GM12878 (cell line): ENCODE results near the gene ADGRD2. TPM values are rescaled to one million over a fixed set of nuclear protein-coding genes. Genes with fewer than 3 reads are reported as not detected.
"Not testable (repeated sequence)": the region's sequence is repeated elsewhere in the genome, so short reads cannot be mapped to it uniquely, and the experiment has no call there.

Source experiments
- ATAC-seq: fragments of 200-7000 bp; cut with Tn5 transposase; 3 replicates; pipeline ENCODE4 v1.9.1; 2020; ENCODE audit warnings: mild to moderate bottlenecking, moderate library complexity
- BruUV-seq: library from RNA; stranded (reverse); fragments of 400-500 nt; replicated peaks from 2 replicates; lab custom pipeline; 2021; lab: Mats Ljungman, UMichigan
- CTCF ChIA-PET: fragments of 300-600 bp; sonication (Branson Sonifier 250); formaldehyde crosslinking; extraction: SDS; loops from one replicate; lab custom pipeline; 2021; ENCODE audit warnings: inconsistent platforms; lab: Yijun Ruan, JAX
- POLR2A ChIA-PET: fragments of 350-600 bp; formaldehyde crosslinking; extraction: SDS; loops from one replicate; lab custom pipeline; 2021; ENCODE audit warnings: inconsistent platforms; lab: Charles Lee
- RAD21 ChIA-PET: fragments of 300-600 bp; sonication (Branson Sonifier 250); formaldehyde crosslinking; loops from one replicate; lab custom pipeline; 2023; ENCODE audit warnings: antibody characterized with exemption; ENCODE audit not compliant: unreplicated experiment; lab: Charles Lee
- SMC1A ChIA-PET: fragments of 300-600 bp; sonication (Branson Sonifier 250); formaldehyde crosslinking; loops from one replicate; lab custom pipeline; 2023; ENCODE audit not compliant: unreplicated experiment, uncharacterized antibody; lab: Charles Lee
- DNase-seq: peaks from one replicate; pipeline ENCODE4 v3.0.0-alpha.2; 2011; ENCODE audit warnings: low read depth, low spot score
- FAIRE-seq: peaks from 3 replicates; lab custom pipeline; 2011; peaks lifted over from hg19 to GRCh38; lab: Jason Lieb, UNC
- H2AFZ ChIP-seq: 2 replicates; pipeline ENCODE4 v1.6.0; 2011; ENCODE audit warnings: low read depth, low read length, control low read depth; ENCODE audit not compliant: control insufficient read depth
- H3K27ac ChIP-seq: 2 replicates; pipeline ENCODE4 v1.5.1; 2011; ENCODE audit warnings: control low read depth; ENCODE audit not compliant: control insufficient read depth, insufficient read depth
- H3K27me3 ChIP-seq, 2 experiments: replicated peaks in 1 of 2; 2 replicates each; pipeline versions ENCODE4 v1.6.0 to v1.6.1; 2011; ENCODE audit warnings: low read length in 1 of 2; ENCODE audit not compliant: control insufficient read depth in 2 of 2, insufficient read depth in 2 of 2
- H3K36me3 ChIP-seq, 2 experiments: 2 replicates each; pipeline ENCODE4 v1.5.1; 2011; ENCODE audit warnings: low read length in 1 of 2; ENCODE audit not compliant: control insufficient read depth in 2 of 2, insufficient read depth in 2 of 2
- H3K4me1 ChIP-seq: 2 replicates; pipeline ENCODE4 v1.6.1; 2011; ENCODE audit warnings: mild to moderate bottlenecking, low read length, moderate library complexity, mixed read lengths; ENCODE audit not compliant: control insufficient read depth, insufficient read depth
- H3K4me2 ChIP-seq: 2 replicates; pipeline ENCODE4 v1.6.0; 2011; ENCODE audit warnings: control low read depth; ENCODE audit not compliant: control insufficient read depth, insufficient read depth
- H3K4me3 ChIP-seq: fragments of 200-600 bp; sonication (generic); 2 replicates; pipeline ENCODE4 v1.5.1; 2016
- H3K79me2 ChIP-seq: 2 replicates; pipeline ENCODE4 v1.6.0; 2011; ENCODE audit warnings: low read length; ENCODE audit not compliant: control insufficient read depth, insufficient read depth
- H3K9ac ChIP-seq: 2 replicates; pipeline ENCODE4 v1.8.0; 2011; ENCODE audit warnings: low read length, control low read depth, mixed read lengths; ENCODE audit not compliant: control insufficient read depth, insufficient read depth
- H3K9me3 ChIP-seq: replicated peaks from 3 replicates; pipeline ENCODE4 v1.5.1; 2011; ENCODE audit warnings: mild to moderate bottlenecking, low read length; ENCODE audit not compliant: control insufficient read depth, insufficient read depth
- H4K20me1 ChIP-seq: 2 replicates; pipeline ENCODE4 v1.6.0; 2011; ENCODE audit not compliant: control insufficient read depth, insufficient read depth
- CBX3 ChIP-seq: fragments of 200-600 bp; sonication (generic); IDR thresholded peaks from 2 replicates; pipeline ENCODE4 v1.6.1; 2016; ENCODE audit warnings: low read depth, borderline replicate concordance
- GATAD2B ChIP-seq: fragments of 450-650 bp; conservative IDR thresholded peaks from 2 replicates; pipeline ENCODE4 v1.6.1; 2017; ENCODE audit warnings: low read depth, mild to moderate bottlenecking, moderate library complexity
- JUNB ChIP-seq: IDR thresholded peaks from 2 replicates; pipeline ENCODE4 v1.6.1; 2016; ENCODE audit warnings: antibody characterized with exemption, mild to moderate bottlenecking
- MAX ChIP-seq: IDR thresholded peaks from 2 replicates; pipeline ENCODE4 v1.6.1; 2012; ENCODE audit warnings: low read depth, low read length, improper control_type of control experiment
- MTA2 ChIP-seq: fragments of 450-650 bp; IDR thresholded peaks from 2 replicates; pipeline ENCODE4 v1.6.1; 2016; ENCODE audit warnings: low read depth, mild to moderate bottlenecking, moderate library complexity
- MTA3 ChIP-seq: IDR thresholded peaks from 2 replicates; pipeline ENCODE4 v1.6.1; 2012; ENCODE audit warnings: low read length, inconsistent platforms, borderline replicate concordance
- NRF1 ChIP-seq: conservative IDR thresholded peaks from 2 replicates; pipeline ENCODE4 v1.6.1; 2011; ENCODE audit warnings: mild to moderate bottlenecking, low read depth, low read length, improper control_type of control experiment
- SMARCA5 ChIP-seq: fragments of 450-650 bp; IDR thresholded peaks from 2 replicates; pipeline ENCODE4 v1.6.1; 2017; ENCODE audit warnings: mild to moderate bottlenecking
- STAT1 ChIP-seq: fragments of 450-650 bp; conservative IDR thresholded peaks from 2 replicates; pipeline ENCODE4 v1.6.1; 2014; ENCODE audit warnings: antibody characterized with exemption, mild to moderate bottlenecking
- ZNF274 ChIP-seq: IDR thresholded peaks from one replicate; pipeline ENCODE4 v1.8.0; 2011; ENCODE audit not compliant: insufficient read length, insufficient read depth
- whole genome bisulfite sequencing: methylation state at CpG from one replicate; pipeline ENCODE4 v1.1.6; 2016; ENCODE audit warnings: low lambda C conversion rate; ENCODE audit not compliant: insufficient replicate concordance, insufficient coverage; ENCODE audit errors: missing lambda C conversion rate; 5-methylcytosine and 5-hydroxymethylcytosine counted together
- in situ Hi-C: fragments of 300-500 bp; cut with MboI; formaldehyde crosslinking; loops from 9 replicates; pipeline ENCODE4 v1.14.3; 2018; ENCODE audit warnings: mixed read lengths
- intact Hi-C: fragments of 100-400 bp; cut with micrococcal nuclease; formaldehyde crosslinking; loops from one replicate; pipeline ENCODE4 v1.14.2; 2022; ENCODE audit not compliant: unreplicated experiment
- polyA plus RNA-seq, 11 experiments: library from polyadenylated mRNA; depleted of rRNA in 4 of 11; unstranded in 6 of 11; stranded (reverse) in 5 of 11; fragments of >200 nt; fragmentation: Nextera tagmentation in 4 of 11; fragmentation: Illumina TruSeq in 1 of 11; extraction: Ambion mirVana in 4 of 11; extraction: Trizol in 1 of 11; gene quantifications; 1 replicate in 1 of 11; 2 replicates in 10 of 11; pipeline versions ENCODE4 v1.2.1 to v1.2.3, GENCODE V29; 2011 to 2016; ENCODE audit warnings: inconsistent platforms in 2 of 11, missing spikeins in 2 of 11, low read depth in 1 of 11
- total RNA-seq, 4 experiments: library from RNA; depleted of rRNA in 3 of 4; stranded (reverse); fragments of >200 nt in 3 of 4; fragmentation: Illumina TruSeq in 1 of 4; extraction: Trizol in 1 of 4; gene quantifications; 2 replicates each; pipeline versions ENCODE4 v1.2.1 to v1.2.3, GENCODE V29; 2013 to 2021
- TF ChIP-seq, protein P1 (sequence below): IDR thresholded peaks from 2 replicates; pipeline ENCODE4 v1.6.1; 2011; ENCODE audit warnings: low read depth, low read length, improper control_type of control experiment, borderline replicate concordance

Gene ADGRD2
- total and polyA plus RNA-seq, 10 of the 15 experiments (the other 5 are each of a cell fraction or from before 2014, with no cell fraction given), result not detected

DNA sequence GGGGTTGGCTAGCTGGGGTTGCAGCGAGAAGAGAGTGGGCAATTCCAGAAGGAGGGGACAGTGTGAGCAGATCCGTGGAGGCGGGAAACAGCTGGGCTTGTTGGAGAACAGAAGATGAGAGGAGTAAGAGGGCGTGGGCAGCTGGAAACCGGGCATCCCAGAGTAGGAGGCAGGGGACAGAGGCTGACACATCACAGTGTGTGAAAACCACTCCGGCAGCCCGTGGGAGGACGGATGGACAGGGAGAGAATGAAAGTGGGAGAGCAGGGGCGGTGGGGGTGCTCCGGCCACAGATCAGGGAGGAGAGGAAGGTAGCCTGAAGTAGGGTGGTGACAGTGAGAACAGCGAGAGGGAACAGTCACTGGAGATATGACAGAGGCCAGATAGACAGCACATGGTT is 26.7 kb upstream of the ADGRD2 start:
- SMC1A ChIA-PET, result no interaction called here
- no peak for FAIRE-seq
- no peaks in the 10 kb centered on the region for H3K79me2 ChIP-seq
- no peak overlapping the region for H3K4me3 ChIP-seq
- H3K27me3 ChIP-seq, result no peaks in the 10 kb centered on the region
- ATAC-seq, result no peak
- no peak for TF ChIP-seq MAX
- TF ChIP-seq CBX3, result no peak
- no peak for TF ChIP-seq ZNF274
- TF ChIP-seq MTA3, result no peak
- no peak for TF ChIP-seq GATAD2B
- TF ChIP-seq JUNB, result no peak
- TF ChIP-seq SMARCA5, result no peak
- TF ChIP-seq MTA2, result no peak
- TF ChIP-seq, protein P1, sequence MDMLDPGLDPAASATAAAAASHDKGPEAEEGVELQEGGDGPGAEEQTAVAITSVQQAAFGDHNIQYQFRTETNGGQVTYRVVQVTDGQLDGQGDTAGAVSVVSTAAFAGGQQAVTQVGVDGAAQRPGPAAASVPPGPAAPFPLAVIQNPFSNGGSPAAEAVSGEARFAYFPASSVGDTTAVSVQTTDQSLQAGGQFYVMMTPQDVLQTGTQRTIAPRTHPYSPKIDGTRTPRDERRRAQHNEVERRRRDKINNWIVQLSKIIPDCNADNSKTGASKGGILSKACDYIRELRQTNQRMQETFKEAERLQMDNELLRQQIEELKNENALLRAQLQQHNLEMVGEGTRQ, result no peak
- TF ChIP-seq STAT1, result no peak
- TF ChIP-seq NRF1, result no peak
- TF ChIP-seq, all 136 proteins: peak for 0
- Histone ChIP-seq H3K9ac (no peak overlapping the region), H2AFZ (no peak overlapping the region), H3K4me2 (no peak overlapping the region), H3K9me3 (no peaks in the 10 kb centered on the region; the same call in 2 of the 3 replicates), H3K36me3 (no peaks in the 10 kb centered on the region), H3K27ac (no peak overlapping the region), H3K4me1 (peaks cover 9% of the 10 kb centered on the region), H4K20me1 (no peaks in the 10 kb centered on the region)
- BruUV-seq, result no TSS peak
- ChIA-PET POLR2A (no interaction called here), CTCF (interaction anchor here (0.9 kb wide), 1 partner anchor 114 kb away, joined by 3 read pairs; no protein-coding TSS in a partner anchor), RAD21 (no interaction called here)
- 23% methylated on average over 11 of the region's 11 CpGs for WGBS
- in situ Hi-C loops, result loop anchor here (5.0 kb wide), 1 partner anchor 114 kb away; no protein-coding TSS in a partner anchor
- DNase-seq, result no peak
- intact Hi-C loops, result no loop called here

- CTCF ChIA-PET, H3K9ac ChIP-seq, FAIRE-seq, H3K27ac ChIP-seq, RAD21 ChIA-PET, intact Hi-C loops, H3K9me3 ChIP-seq, in situ Hi-C loops, BruUV-seq, POLR2A ChIA-PET, H3K79me2 ChIP-seq, H3K27me3 ChIP-seq, H3K4me3 ChIP-seq, H3K4me1 ChIP-seq, ATAC-seq, H2AFZ ChIP-seq, H3K36me3 ChIP-seq, DNase-seq, SMC1A ChIA-PET, H3K4me2 ChIP-seq, H4K20me1 ChIP-seq: not testable (repeated sequence)
- WGBS, result 69% methylated on average over 10 of the region's 12 CpGs
These were observed 24.5 kb upstream of the ADGRD2 start for GRCh38 chr9:124425733-124426132.
